Keratinocyte (primary cell): Measurements from ENCODE around the gene SFMBT2.

ENCODE experiments used
- CTCF ChIP-seq, 3 experiments: IDR thresholded peaks in 1 of 3; conservative IDR thresholded peaks in 1 of 3; optimal IDR thresholded peaks in 1 of 3; 2 replicates in 2 of 3; 3 replicates in 1 of 3; pipeline versions ENCODE3 to v1.5.1; 2011; ENCODE audit warnings: low read length in 3 of 3, mild to moderate bottlenecking in 3 of 3, moderate library complexity in 2 of 3, control low read depth in 1 of 3, inconsistent platforms in 1 of 3; ENCODE audit not compliant: insufficient read depth in 2 of 3; ENCODE audit errors: extremely low read depth in 1 of 3
- EZH2 ChIP-seq: IDR thresholded peaks from one replicate; pipeline ENCODE4 v1.6.1; 2012; ENCODE audit warnings: inconsistent platforms, mild to moderate bottlenecking, low read length, moderate library complexity

DNA sequence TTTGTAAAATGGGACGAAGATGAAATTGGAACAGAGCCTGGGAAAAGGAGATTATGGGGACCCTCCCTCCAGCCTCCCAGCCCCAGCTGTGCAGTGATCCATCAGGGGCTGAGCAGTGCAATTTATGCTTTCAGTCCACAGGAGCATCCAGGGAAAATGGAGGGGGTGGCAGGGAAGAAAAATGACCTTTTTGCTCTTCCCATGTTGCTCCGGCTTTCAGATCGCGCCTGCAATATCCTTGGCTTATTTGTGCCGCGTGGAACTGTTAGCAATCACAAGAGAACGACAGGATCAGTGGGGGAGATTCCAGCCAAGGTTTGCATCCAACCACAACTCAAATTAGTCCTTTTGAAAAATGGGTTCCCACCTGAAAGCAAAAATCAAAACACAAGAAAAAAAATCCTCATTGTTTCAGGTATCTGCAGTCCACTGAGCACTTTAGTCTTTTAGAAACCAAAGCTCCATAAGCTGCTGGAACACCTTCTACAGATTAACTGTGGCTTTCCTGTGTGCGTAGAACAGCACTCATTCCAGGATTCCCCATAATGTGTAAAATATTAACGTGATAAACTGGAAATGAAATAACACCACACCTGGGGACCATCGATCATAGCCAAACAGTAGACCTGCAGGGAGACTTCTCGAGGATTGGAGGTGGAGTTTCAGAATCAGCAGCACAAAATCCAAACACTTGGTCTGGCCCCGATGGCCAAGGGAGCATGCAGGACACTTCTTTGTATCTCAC, 30.7 kb upstream of the SFMBT2 start:
- TF ChIP-seq EZH2 (no peak), CTCF (optimal IDR thresholded peaks at IDR 0.05 in 1 of 3, IDR thresholded peaks at IDR 0.05 in 1 of 3, conservative IDR thresholded peaks at IDR 0.05 in 1 of 3; ENCODE audit: extremely low read depth in 1 of 3, insufficient read depth in 2 of 3, low read length in 3 of 3) (no peak)
